ENCODE results near the gene RPS6KA6.

The RPS6KA6 gene

GRCh38 chrX:84187533-84188319 is at the start of gene RPS6KA6:
Gene RPS6KA6, minus strand, starts transcription at chrX:84188199. Its CDS starts 300 bp downstream, at chrX:84187899.
- FAIRE-seq = no peak

DNA sequence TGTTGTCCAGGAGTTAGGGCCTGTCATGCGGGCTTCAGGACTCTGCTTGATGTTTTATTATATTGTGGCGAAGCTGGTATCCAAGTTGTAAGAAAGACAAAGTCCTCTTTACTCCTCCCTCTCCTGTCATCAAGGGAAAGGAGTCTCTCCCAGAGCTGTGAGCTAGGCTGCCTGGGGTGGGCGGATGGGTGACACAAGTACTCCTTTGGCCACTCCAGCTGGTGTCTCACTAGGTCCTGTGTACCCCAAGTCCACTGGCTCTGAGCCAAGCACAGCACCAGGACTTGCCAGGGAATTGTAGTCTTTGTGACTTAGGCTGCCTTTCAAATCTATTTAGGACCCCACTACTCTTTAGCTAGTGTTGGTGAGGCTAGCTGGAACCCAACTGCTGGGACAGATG is 36.7 kb upstream of the RPS6KA6 start:
- FAIRE-seq = no peak

GRCh38 chrX:84223261-84223660 is 35.3 kb upstream of the RPS6KA6 start:
- FAIRE-seq = no peak

- no peak for FAIRE-seq
Observed at GRCh38 chrX:84221181-84221580, 33.2 kb upstream of the RPS6KA6 start.

DNA sequence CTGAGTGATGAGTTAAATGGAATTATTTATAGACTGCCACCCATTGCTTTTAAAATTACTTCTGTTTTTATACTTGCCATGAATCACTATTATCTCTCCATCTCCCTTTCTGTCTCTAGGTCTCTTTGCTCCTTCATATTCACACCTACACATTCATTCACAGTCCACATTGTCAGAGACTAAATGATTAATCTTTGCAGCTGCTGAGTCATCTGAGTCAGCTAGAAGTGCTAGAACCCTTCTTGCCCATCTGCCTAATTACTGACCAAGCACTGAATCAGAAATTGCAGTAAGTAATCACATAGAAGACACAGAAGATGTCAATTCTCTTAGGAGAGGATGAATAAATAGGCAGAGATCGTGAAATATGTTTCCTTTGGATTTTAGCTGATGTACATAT is 31.6 kb upstream of the RPS6KA6 start:
- no peak for FAIRE-seq

DNA sequence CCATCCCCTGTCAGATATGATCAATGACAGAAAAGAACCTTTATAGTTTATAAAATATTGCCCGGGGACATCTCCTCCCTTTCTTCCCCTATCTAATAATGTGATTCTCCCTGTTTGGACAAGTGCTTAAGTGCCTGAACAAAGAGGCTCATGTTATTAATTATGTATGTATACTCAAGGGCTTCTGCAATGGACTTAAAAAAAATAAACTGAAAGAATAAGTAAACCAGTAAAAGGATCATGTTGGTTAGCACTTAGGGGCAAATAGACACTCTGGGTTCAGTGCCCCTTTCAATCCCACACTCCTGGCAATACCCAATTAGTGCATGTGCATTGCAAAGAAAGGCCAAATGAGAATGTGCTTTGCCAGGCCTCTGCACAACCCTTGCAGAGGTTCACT is 30.7 kb upstream of the RPS6KA6 start:
- FAIRE-seq = no peak

DNA sequence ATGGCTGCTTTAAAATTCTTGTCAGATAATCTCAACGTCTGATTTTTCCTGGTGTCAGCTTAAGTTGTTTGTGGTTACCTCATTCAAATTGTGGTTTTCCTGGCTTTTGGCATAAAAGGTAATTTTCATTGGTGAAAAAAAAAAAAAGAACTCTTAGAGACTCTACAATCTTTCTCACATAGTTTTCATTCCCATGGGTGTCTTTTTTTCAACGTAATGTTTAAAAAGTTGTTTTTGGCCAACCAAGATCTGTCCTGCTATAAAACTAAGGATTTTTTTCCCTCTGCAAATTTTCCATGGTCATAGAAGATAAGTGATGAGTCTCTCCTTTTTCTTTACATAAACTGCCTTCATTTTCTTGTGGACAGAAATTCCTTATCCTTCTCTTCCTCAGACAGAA is 28.9 kb upstream of the RPS6KA6 start:
- no peak for FAIRE-seq

DNA sequence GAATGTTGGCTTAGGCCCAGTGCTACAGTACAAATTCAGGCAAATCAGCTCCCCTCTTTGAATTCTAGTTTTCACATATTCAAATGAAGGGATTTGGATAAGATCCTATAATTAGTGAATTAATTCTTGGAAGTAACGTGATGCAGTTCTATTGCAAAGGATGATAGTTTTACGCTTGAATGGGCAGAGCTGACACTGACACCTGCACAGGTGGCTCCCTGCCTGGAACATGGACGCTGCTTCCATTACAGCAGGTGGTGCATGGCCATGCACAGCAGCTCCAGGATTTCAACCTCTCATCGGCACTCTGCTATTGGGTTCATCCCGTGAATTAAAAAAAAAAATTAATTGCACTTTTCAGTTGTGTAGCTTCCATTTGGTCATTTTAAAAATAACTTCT is 28.4 kb upstream of the RPS6KA6 start:
- no peak for FAIRE-seq

GRCh38 chrX:84205276-84205675 is 17.3 kb upstream of the RPS6KA6 start:
- FAIRE-seq = no peak

DNA sequence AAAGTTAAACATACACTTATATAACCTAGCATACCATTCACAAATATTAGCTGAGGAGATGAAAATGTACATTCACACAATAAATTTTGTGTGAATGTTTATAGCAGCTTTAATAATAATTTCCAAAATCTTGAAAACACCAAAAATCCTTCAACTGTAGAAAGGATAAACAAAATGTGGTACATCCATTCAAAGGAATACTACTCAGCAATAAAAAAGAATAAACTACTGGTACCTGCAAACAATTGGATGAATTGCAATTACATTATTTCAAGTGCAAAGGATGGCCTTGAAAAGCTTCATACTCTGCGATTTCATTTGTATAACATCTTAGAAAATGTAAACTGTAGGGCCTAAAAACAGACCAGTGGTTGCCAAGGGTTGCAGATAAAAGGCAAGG is 11.7 kb upstream of the RPS6KA6 start:
- FAIRE-seq = no peak

GRCh38 chrX:84197550-84197949 is 9.6 kb upstream of the RPS6KA6 start:
- no peak for FAIRE-seq

GRCh38 chrX:84192006-84192405 is 4.0 kb upstream of the RPS6KA6 start:
- no peak for FAIRE-seq

- no peak for FAIRE-seq
Observed at GRCh38 chrX:84189125-84189524, 1.1 kb upstream of the RPS6KA6 start.

DNA sequence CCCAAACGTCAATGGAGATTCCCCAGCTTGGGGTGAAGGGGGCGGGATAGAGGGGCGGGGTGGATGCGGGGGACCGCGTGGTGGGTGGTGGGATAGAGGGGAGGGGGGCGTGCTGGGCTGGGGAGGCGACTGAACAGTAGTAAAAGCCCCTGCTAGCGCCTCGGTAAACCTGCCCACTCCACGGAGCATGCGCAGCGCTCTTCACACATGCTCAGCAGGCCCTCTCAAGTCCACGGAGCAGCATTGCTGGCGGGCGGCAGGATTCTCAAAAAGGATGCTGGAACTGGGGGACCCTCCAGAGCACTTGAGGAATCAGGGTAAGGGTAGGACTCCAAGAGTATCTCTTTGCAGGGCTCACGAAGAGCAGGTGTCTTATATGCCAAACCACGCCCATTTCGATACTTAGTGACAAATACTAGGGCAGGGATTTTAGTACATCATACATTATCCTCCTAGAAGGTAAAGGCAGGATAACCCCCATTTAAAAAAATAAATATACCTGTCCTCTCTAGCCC is 378 bp upstream of the RPS6KA6 start:
- FAIRE-seq = no peak

DNA sequence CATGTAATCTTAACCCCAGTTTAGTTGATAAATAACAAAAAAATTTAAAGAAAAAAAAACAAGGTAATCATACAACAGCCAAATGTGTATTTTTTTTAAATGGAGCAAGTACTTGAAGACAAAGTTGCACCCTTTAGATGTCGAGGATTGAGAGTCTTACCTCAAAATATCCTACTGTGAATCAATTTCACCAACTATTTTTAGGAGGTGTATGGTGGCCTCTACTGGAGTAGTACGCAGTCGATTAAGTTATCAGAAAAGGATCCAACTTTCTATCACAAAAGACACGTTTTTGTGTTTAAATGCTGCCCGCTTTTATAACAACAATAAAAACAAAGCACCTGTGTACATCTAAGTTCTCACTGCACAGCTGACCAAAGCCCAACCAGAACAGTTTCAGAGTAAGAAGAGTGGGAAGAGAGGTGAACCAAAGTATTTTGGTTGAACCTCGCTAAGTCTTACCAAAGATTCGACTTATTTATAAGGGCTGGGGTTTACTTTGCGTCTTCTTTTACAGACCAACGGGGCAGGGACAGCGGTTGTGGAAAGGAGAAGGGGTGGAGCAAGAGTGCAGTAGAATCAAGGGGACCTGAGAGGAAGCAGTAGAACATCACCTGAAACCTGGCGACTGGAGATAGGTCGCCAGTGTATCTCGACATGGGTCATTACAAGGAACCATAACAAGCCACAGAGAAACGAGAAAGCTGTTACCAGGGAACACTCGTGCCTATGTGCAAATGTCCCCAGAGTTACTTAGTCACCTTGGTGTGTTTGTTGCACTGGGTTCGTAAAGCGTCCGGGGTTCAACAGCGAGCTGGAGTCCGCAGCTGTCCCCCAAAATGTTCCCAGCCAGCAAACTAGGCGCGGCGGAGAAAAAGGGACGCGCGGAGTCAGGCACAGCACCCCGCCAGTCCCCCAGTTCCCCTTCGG is 1.1 kb downstream of the RPS6KA6 start:
- FAIRE-seq = no peak

DNA sequence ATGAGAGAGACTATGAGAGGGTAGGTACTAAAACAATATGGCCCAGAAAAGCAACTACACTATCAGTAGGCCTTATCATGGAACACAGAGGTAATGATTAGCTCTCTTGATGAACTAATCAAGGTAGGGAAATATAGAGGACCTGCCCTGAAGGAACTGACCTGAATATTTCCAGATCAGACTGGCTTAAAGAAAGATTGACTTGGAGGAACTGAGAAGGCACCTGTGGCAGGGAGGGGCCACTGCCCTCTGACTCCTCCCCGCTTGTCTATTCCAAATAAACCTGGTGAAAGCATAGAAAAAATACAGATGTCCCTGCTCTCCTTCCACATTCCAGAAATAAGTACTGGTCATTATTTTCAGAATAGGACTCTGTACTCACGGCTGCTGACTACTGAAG is 5.5 kb downstream of the RPS6KA6 start:
- FAIRE-seq = no peak

DNA sequence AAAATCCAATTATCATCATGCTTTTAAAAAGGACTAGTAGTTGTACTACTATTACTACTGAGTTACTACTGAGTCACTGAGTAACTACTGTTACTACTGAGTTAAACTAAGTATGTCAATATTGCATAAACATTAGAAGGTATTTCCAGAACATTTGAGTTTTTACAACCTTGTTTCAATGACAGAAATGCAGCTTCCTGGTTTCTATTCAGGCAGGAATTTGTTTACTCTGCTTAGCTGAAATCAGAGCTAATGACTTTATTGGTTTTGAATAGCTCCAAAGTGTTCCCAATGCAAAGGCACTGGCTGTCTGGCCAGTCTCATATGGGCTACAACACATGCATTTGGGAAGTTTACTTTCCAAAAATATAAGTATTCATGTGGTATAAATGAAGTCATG is 12.0 kb downstream of the RPS6KA6 start:
- FAIRE-seq = no peak

- no peak for FAIRE-seq
Observed at GRCh38 chrX:84175274-84175673, 12.7 kb downstream of the RPS6KA6 start.

GRCh38 chrX:84174348-84174747 is 13.7 kb downstream of the RPS6KA6 start:
- FAIRE-seq = no peak

- no peak for FAIRE-seq
Observed at GRCh38 chrX:84170931-84171330, 17.1 kb downstream of the RPS6KA6 start.

GRCh38 chrX:84168574-84168973 is 19.4 kb downstream of the RPS6KA6 start:
- no peak for FAIRE-seq

GRCh38 chrX:84168095-84168494 is 19.9 kb downstream of the RPS6KA6 start:
- no peak for FAIRE-seq

GRCh38 chrX:84165711-84166110 is 22.3 kb downstream of the RPS6KA6 start:
- FAIRE-seq = no peak

DNA sequence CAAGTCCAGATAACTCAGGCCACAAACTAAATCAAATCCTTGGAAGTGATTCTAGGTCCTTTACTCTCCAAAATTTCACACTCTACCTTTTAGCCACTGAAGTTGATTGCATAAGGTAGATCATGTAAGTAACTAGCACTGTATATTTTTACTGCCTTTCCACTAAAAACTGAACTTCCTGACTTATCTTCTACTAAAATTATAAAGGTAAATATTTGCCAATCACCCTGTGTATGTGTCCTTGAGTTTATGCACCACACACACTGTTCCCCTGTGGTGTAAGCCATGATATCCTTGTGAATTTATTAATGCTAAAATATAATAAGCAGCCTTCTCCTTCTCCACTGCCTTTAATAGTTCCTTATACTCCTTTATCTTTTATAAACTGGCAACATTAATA is 25.6 kb downstream of the RPS6KA6 start:
- FAIRE-seq = no peak
